Measurements from ENCODE around the gene DNER. TPM values are rescaled to one million over a fixed set of nuclear protein-coding genes. Genes with fewer than 3 reads are reported as not detected.

The DNER gene
- total and polyA plus RNA-seq, 4 donors, result 0.01 TPM; not detected in 3

DNA sequence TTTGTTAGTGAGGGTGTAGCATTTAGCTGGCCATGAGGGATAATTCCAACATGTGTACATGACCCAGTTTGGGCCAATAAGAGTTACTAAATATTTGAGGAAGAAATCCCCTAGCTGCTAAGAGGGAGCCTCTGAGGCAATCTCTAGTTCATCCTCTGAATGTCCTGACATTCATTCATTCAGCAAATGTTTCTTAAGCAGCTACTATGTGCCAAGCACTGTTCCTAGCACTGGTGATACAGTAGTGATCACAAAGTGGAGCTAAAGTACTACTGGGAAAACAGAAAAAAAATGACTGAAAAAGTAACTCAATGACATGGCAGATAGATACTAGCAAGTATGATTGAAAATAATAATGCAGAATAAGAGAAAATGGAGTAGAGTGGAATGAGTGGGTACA lies 363.5 kb downstream of the DNER start:
- peaks cover 0 to 6% (median 0%) of the 10 kb centered on the region in 4 donors for H3K9me3 ChIP-seq (ENCODE audit: control insufficient read depth in 4 of 4, low read length in 3 of 4)
- no peak overlapping the region for H3K9ac ChIP-seq (ENCODE audit: low read depth in 1 of 2, low read length in 2 of 2)
- H3K27ac ChIP-seq (ENCODE audit: low read depth in 1 of 2, low read length in 2 of 2), result no peak overlapping the region
- no peak for TF ChIP-seq JUND (IDR thresholded peaks at IDR 0.05)
- no peak for TF ChIP-seq GABPA (IDR thresholded peaks at IDR 0.05 in 1 of 2, conservative IDR thresholded peaks at IDR 0.05 in 1 of 2)
- no peak for TF ChIP-seq RXRA (IDR thresholded peaks at IDR 0.05)
- no peak for TF ChIP-seq SP1 (IDR thresholded peaks at IDR 0.05)
- no peak for TF ChIP-seq RAD21 (IDR thresholded peaks at IDR 0.05)
- TF ChIP-seq TAF1 (conservative IDR thresholded peaks at IDR 0.05), result no peak
- TF ChIP-seq FOXA2 (IDR thresholded peaks at IDR 0.05), result no peak
- no peak for TF ChIP-seq YY1 (IDR thresholded peaks at IDR 0.05)
- TF ChIP-seq NR2F2 (IDR thresholded peaks at IDR 0.05), result no peak
- TF ChIP-seq FOXA1 (IDR thresholded peaks at IDR 0.05), result no peak
- no peaks in the 10 kb centered on the region for H3K4me1 ChIP-seq (ENCODE audit: control insufficient read depth in 4 of 4, insufficient read depth in 4 of 4, low read length in 3 of 4)
- H3K27me3 ChIP-seq (ENCODE audit: control insufficient read depth in 4 of 4, insufficient read depth in 4 of 4, low read length in 3 of 4), result no peaks in the 10 kb centered on the region
- DNase-seq (ENCODE audit: low spot score), result no peak
- H3K36me3 ChIP-seq (ENCODE audit: control insufficient read depth in 4 of 4, insufficient read depth in 3 of 4, low read depth in 1 of 4, low read length in 3 of 4), result no peaks in the 10 kb centered on the region
- H3K4me3 ChIP-seq (ENCODE audit: low read depth in 1 of 3, low read length in 3 of 3), result no peak overlapping the region

GRCh38 chr2:229350117-229350805 lies 364.1 kb downstream of the DNER start:
- no peak overlapping the region for H3K9ac ChIP-seq (ENCODE audit: low read depth in 1 of 2, low read length in 2 of 2)
- DNase-seq (ENCODE audit: low spot score), result no peak
- H3K4me1 ChIP-seq (ENCODE audit: control insufficient read depth in 4 of 4, insufficient read depth in 4 of 4, low read length in 3 of 4), result no peaks in the 10 kb centered on the region
- 75% methylated on average over 9 of the region's 9 CpGs for WGBS
- TF ChIP-seq FOXA2 (IDR thresholded peaks at IDR 0.05), result no peak
- no peak for TF ChIP-seq RXRA (IDR thresholded peaks at IDR 0.05)
- no peak for TF ChIP-seq GABPA (IDR thresholded peaks at IDR 0.05 in 1 of 2, conservative IDR thresholded peaks at IDR 0.05 in 1 of 2)
- H3K36me3 ChIP-seq (ENCODE audit: control insufficient read depth in 4 of 4, insufficient read depth in 3 of 4, low read depth in 1 of 4, low read length in 3 of 4), result no peaks in the 10 kb centered on the region
- H3K9me3 ChIP-seq (ENCODE audit: control insufficient read depth in 4 of 4, low read length in 3 of 4), result peaks cover 0 to 6% (median 0%) of the 10 kb centered on the region in 4 donors
- H3K4me3 ChIP-seq (ENCODE audit: low read depth in 1 of 3, low read length in 3 of 3), result no peak overlapping the region
- H3K27ac ChIP-seq (ENCODE audit: low read depth in 1 of 2, low read length in 2 of 2), result no peak overlapping the region
- no peaks in the 10 kb centered on the region for H3K27me3 ChIP-seq (ENCODE audit: control insufficient read depth in 4 of 4, insufficient read depth in 4 of 4, low read length in 3 of 4)

DNA sequence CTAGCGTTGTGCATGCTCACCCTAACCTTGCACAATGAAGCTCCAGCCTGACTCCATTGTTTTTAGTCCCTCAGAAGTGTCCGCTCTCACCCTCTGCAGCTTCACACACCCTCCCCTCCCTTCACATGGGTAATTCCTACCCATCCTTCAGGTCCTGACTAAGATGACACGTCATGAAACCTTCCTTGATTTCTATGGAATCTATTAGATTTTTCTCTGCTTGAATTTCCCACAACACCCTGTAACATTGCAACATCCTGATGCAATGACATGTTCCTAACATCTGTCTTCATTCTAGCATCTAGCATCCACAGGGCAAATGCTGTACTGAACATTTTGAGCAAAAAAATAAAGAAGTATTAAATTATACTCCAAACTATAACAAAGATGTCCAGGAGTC lies 366.2 kb downstream of the DNER start:
- Histone ChIP-seq H3K27me3 (ENCODE audit: control insufficient read depth in 4 of 4, insufficient read depth in 4 of 4, low read length in 3 of 4) (no peaks in the 10 kb centered on the region), H3K27ac (ENCODE audit: low read depth in 1 of 2, low read length in 2 of 2) (no peak overlapping the region), H3K36me3 (ENCODE audit: control insufficient read depth in 4 of 4, insufficient read depth in 3 of 4, low read depth in 1 of 4, low read length in 3 of 4) (no peaks in the 10 kb centered on the region), H3K9ac (ENCODE audit: low read depth in 1 of 2, low read length in 2 of 2) (no peak overlapping the region), H3K9me3 (ENCODE audit: control insufficient read depth in 4 of 4, low read length in 3 of 4) (peaks cover 0 to 6% (median 0%) of the 10 kb centered on the region in 4 donors), H3K4me3 (ENCODE audit: low read depth in 1 of 3, low read length in 3 of 3) (no peak overlapping the region), H3K4me1 (ENCODE audit: control insufficient read depth in 4 of 4, insufficient read depth in 4 of 4, low read length in 3 of 4) (no peaks in the 10 kb centered on the region)
- TF ChIP-seq SP1 (IDR thresholded peaks at IDR 0.05) (no peak), GABPA (IDR thresholded peaks at IDR 0.05 in 1 of 2, conservative IDR thresholded peaks at IDR 0.05 in 1 of 2) (no peak), HNF4A (conservative IDR thresholded peaks at IDR 0.05) (no peak), NR2F2 (IDR thresholded peaks at IDR 0.05) (no peak), TAF1 (conservative IDR thresholded peaks at IDR 0.05) (no peak)
- 80% methylated on average over 3 of the region's 3 CpGs for WGBS
- DNase-seq (ENCODE audit: low spot score), result no peak

DNA sequence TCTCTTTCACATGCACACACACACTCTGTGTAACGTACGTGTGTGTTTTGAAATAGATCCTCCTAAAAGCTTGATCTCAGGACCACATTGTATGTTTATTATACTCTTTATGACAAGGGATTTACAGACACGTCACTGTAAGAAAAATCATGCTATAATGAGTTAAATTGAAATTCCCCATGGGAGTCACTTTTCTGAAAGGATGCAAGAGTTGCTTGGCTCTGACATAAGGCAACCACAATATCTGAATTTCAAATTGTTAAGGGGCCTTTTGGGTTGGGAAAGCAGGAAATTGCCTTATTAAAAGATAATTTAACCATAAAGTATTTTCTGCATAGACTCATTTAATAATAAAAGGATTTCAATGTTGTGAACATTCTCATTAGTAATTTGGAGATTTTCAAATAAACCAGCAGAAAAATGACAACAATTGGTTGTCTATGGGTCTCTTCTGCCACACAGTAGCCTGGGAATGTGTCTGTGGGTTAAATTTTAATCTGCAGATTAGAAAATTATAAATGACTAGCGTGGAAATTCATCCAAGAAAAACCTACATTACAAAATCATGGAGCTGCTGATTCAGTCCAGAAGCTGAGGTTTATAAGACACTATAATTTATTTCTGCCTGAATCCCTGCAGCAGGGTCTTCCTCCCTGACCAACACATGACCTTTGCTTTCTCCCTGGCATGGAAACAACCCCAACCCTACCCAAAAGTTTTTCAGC lies 367.4 kb downstream of the DNER start:
- H3K4me1 ChIP-seq (ENCODE audit: control insufficient read depth in 4 of 4, insufficient read depth in 4 of 4, low read length in 3 of 4), result peaks cover 0 to 5% (median 0%) of the 10 kb centered on the region in 4 donors
- H3K9ac ChIP-seq (ENCODE audit: low read depth in 1 of 2, low read length in 2 of 2), result no peak overlapping the region
- no peak for TF ChIP-seq TAF1 (conservative IDR thresholded peaks at IDR 0.05)
- TF ChIP-seq, protein P1, sequence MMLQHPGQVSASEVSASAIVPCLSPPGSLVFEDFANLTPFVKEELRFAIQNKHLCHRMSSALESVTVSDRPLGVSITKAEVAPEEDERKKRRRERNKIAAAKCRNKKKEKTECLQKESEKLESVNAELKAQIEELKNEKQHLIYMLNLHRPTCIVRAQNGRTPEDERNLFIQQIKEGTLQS (IDR thresholded peaks at IDR 0.05), result no peak
- TF ChIP-seq RAD21 (IDR thresholded peaks at IDR 0.05), result no peak
- no peak for TF ChIP-seq YY1 (IDR thresholded peaks at IDR 0.05)
- TF ChIP-seq GABPA (IDR thresholded peaks at IDR 0.05 in 1 of 2, conservative IDR thresholded peaks at IDR 0.05 in 1 of 2), result no peak
- no peak for TF ChIP-seq HNF4G (IDR thresholded peaks at IDR 0.05)
- TF ChIP-seq HNF4A (conservative IDR thresholded peaks at IDR 0.05), result no peak
- TF ChIP-seq SP1 (IDR thresholded peaks at IDR 0.05), result no peak
- TF ChIP-seq, protein P2, sequence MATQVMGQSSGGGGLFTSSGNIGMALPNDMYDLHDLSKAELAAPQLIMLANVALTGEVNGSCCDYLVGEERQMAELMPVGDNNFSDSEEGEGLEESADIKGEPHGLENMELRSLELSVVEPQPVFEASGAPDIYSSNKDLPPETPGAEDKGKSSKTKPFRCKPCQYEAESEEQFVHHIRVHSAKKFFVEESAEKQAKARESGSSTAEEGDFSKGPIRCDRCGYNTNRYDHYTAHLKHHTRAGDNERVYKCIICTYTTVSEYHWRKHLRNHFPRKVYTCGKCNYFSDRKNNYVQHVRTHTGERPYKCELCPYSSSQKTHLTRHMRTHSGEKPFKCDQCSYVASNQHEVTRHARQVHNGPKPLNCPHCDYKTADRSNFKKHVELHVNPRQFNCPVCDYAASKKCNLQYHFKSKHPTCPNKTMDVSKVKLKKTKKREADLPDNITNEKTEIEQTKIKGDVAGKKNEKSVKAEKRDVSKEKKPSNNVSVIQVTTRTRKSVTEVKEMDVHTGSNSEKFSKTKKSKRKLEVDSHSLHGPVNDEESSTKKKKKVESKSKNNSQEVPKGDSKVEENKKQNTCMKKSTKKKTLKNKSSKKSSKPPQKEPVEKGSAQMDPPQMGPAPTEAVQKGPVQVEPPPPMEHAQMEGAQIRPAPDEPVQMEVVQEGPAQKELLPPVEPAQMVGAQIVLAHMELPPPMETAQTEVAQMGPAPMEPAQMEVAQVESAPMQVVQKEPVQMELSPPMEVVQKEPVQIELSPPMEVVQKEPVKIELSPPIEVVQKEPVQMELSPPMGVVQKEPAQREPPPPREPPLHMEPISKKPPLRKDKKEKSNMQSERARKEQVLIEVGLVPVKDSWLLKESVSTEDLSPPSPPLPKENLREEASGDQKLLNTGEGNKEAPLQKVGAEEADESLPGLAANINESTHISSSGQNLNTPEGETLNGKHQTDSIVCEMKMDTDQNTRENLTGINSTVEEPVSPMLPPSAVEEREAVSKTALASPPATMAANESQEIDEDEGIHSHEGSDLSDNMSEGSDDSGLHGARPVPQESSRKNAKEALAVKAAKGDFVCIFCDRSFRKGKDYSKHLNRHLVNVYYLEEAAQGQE (IDR thresholded peaks at IDR 0.05), result no peak
- TF ChIP-seq CTCF (IDR thresholded peaks at IDR 0.05; ENCODE audit: low read depth, low read length, missing input control), result no peak
- no peak for TF ChIP-seq EGR1 (IDR thresholded peaks at IDR 0.05; ENCODE audit: low read depth in 2 of 2)
- no peak for TF ChIP-seq RXRA (IDR thresholded peaks at IDR 0.05)
- no peak for TF ChIP-seq FOXA1 (IDR thresholded peaks at IDR 0.05)
- H3K9me3 ChIP-seq (ENCODE audit: control insufficient read depth in 4 of 4, low read length in 3 of 4), result peaks cover 0 to 6% (median 0%) of the 10 kb centered on the region in 4 donors
- H3K4me3 ChIP-seq (ENCODE audit: low read depth in 1 of 3, low read length in 3 of 3), result no peak overlapping the region
- H3K27me3 ChIP-seq (ENCODE audit: control insufficient read depth in 4 of 4, insufficient read depth in 4 of 4, low read length in 3 of 4), result no peaks in the 10 kb centered on the region
- WGBS, result 66% methylated on average over 4 of the region's 4 CpGs
- no peaks in the 10 kb centered on the region for H3K36me3 ChIP-seq (ENCODE audit: control insufficient read depth in 4 of 4, insufficient read depth in 3 of 4, low read depth in 1 of 4, low read length in 3 of 4)
- DNase-seq (ENCODE audit: low spot score), result no peak
- no peak overlapping the region for H3K27ac ChIP-seq (ENCODE audit: low read depth in 1 of 2, low read length in 2 of 2)
